COLO668 (cell line): Measurements from ENCODE around the gene HAVCR2.

Experiments used
- DNase-seq: peaks from one replicate; lab custom pipeline; 2025; ENCODE audit not compliant: unreplicated experiment; lab: John Stamatoyannopoulos, UW

The HAVCR2 gene

GRCh38 chr5:157046041-157046440, 62.8 kb downstream of the HAVCR2 start:
- peak; percentile 4 for DNase-seq

- no peak for DNase-seq
Measured at GRCh38 chr5:157045601-157046000, 63.2 kb downstream of the HAVCR2 start.

- no peak for DNase-seq
Measured at GRCh38 chr5:157038568-157039187, 70.2 kb downstream of the HAVCR2 start.
